ENCODE results near the gene MMP27. TPM values are rescaled to one million over a fixed set of nuclear protein-coding genes. Genes with fewer than 3 reads are reported as not detected.

Gene MMP27
- polyA plus RNA-seq, 1 of the 3 experiments (the other 2 are of a cell fraction): not detected

- H3K9me3 ChIP-seq: no peaks in the 10 kb centered on the region
- H3F3A ChIP-seq (replicated peaks; ENCODE audit: insufficient read depth): no peaks in the 10 kb centered on the region
- no peaks in the 10 kb centered on the region for H3K36me3 ChIP-seq (replicated peaks in 1 of 2; ENCODE audit: control insufficient read depth in 1 of 2, insufficient read depth in 2 of 2, low read length in 1 of 2)
- no peak overlapping the region for H3K4me3 ChIP-seq (ENCODE audit: low read depth in 2 of 2, low read length in 1 of 2)
- H3K79me2 ChIP-seq (ENCODE audit: insufficient read depth): no peaks in the 10 kb centered on the region
- no peaks in the 10 kb centered on the region for H3K4me1 ChIP-seq (ENCODE audit: control insufficient read depth in 1 of 2, insufficient read depth in 2 of 2, low read depth in 1 of 2, low read length in 1 of 2)
- no peaks in the 10 kb centered on the region for H4K20me1 ChIP-seq (ENCODE audit: insufficient read depth)
- H3K4me2 ChIP-seq: no peak overlapping the region
- no peak overlapping the region for H3K27ac ChIP-seq (ENCODE audit: low read depth in 2 of 2, low read length in 1 of 2)
- CTCF ChIA-PET: no interaction called here
- no peaks in the 10 kb centered on the region for H3K27me3 ChIP-seq (ENCODE audit: insufficient read depth)
- no peak for TF ChIP-seq EP300 (IDR thresholded peaks at IDR 0.05; ENCODE audit: borderline replicate concordance in 1 of 2, low read depth in 1 of 2, low read length in 1 of 2)
- TF ChIP-seq MXI1 (IDR thresholded peaks at IDR 0.05; ENCODE audit: low read depth, low read length): no peak
- TF ChIP-seq MEF2A (IDR thresholded peaks at IDR 0.05; ENCODE audit: borderline replicate concordance, low read depth): no peak
- no peak for TF ChIP-seq YY1 (IDR thresholded peaks at IDR 0.05; ENCODE audit: low read depth)
- no peak for TF ChIP-seq NFIC (IDR thresholded peaks at IDR 0.05; ENCODE audit: borderline replicate concordance)
- TF ChIP-seq USF1 (IDR thresholded peaks at IDR 0.05; ENCODE audit: borderline replicate concordance, low read depth): no peak
- no peak for TF ChIP-seq SMC3 (IDR thresholded peaks at IDR 0.05; ENCODE audit: low read depth, low read length)
- TF ChIP-seq FOXM1 (IDR thresholded peaks at IDR 0.05; ENCODE audit: low read depth): no peak
- TF ChIP-seq FOSL2 (IDR thresholded peaks at IDR 0.05; ENCODE audit: borderline replicate concordance, low read depth): no peak
- TF ChIP-seq, protein P1, sequence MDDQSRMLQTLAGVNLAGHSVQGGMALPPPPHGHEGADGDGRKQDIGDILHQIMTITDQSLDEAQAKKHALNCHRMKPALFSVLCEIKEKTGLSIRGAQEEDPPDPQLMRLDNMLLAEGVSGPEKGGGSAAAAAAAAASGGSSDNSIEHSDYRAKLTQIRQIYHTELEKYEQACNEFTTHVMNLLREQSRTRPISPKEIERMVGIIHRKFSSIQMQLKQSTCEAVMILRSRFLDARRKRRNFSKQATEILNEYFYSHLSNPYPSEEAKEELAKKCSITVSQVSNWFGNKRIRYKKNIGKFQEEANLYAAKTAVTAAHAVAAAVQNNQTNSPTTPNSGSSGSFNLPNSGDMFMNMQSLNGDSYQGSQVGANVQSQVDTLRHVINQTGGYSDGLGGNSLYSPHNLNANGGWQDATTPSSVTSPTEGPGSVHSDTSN (IDR thresholded peaks at IDR 0.05): no peak
- TF ChIP-seq, protein P2, sequence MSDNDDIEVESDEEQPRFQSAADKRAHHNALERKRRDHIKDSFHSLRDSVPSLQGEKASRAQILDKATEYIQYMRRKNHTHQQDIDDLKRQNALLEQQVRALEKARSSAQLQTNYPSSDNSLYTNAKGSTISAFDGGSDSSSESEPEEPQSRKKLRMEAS (IDR thresholded peaks at IDR 0.05; ENCODE audit: low read depth): no peak
- no peak for TF ChIP-seq EZH2phosphoT487 (IDR thresholded peaks at IDR 0.05; ENCODE audit: borderline replicate concordance, low read depth)
- no peak for TF ChIP-seq RAD21 (IDR thresholded peaks at IDR 0.05; ENCODE audit: low read length)
- no peak for TF ChIP-seq NRF1 (IDR thresholded peaks at IDR 0.05; ENCODE audit: low read depth, low read length)
- TF ChIP-seq CHD2 (IDR thresholded peaks at IDR 0.05; ENCODE audit: low read length, partially characterized antibody): no peak
- no peak for TF ChIP-seq ELF1 (IDR thresholded peaks at IDR 0.05)
- TF ChIP-seq RCOR1 (IDR thresholded peaks at IDR 0.05; ENCODE audit: low read length): no peak
- no peak for TF ChIP-seq REST (IDR thresholded peaks at IDR 0.05; ENCODE audit: low read depth, low read length)
- no peak for TF ChIP-seq RFX5 (IDR thresholded peaks at IDR 0.05; ENCODE audit: low read length)
- H3K9ac ChIP-seq: no peak overlapping the region
- no peak for DNase-seq
- no peak overlapping the region for H2AFZ ChIP-seq (ENCODE audit: low read depth)
- POLR2A ChIA-PET: no interaction called here
- no peaks in the 10 kb centered on the region for H3K9me2 ChIP-seq
Observed at GRCh38 chr11:102662607-102663006, 43.0 kb downstream of the MMP27 start.

Measured in SK-N-SH (cell line).